HG03159 (cell line): ENCODE results near the gene CDIP1.

Experiments
- ATAC-seq: cut with Tn5 transposase; IDR thresholded peaks from one replicate; pipeline ENCODE4 v1.9.1; 2021; ENCODE audit warnings: mild to moderate bottlenecking, moderate library complexity; ENCODE audit not compliant: unreplicated experiment

The CDIP1 gene

DNA sequence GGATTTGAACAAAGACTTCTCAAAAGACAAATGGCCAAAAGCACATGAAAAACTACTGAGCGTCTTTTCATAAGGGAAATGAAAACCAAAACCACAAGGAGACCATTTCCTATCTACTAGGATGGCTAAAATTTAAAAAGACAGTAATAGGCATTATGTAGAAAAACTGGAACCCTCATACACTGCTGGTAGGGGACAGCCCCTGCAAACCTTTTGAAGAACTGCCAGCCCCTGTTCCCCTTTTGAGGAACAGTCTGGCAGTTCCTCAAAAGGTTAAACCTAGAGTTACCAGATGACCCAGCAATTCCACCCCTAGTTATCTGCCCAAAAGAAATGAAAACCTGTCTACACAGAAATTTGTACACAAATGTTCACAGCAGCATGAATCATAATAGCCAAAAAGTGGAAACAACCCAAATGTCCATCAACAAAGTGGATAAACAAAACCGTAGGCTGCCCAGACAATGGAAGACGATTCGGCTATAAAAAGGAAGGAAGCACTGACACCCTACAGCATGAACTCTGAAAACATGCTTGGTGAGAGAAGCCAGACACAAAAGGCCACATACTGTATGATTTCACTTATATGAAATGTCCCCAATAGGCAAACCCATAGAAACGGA, 22.9 kb downstream of the CDIP1 start:
- ATAC-seq: no peak

- no peak for ATAC-seq
Measured at GRCh38 chr16:4514606-4515005, 24.0 kb downstream of the CDIP1 start.

DNA sequence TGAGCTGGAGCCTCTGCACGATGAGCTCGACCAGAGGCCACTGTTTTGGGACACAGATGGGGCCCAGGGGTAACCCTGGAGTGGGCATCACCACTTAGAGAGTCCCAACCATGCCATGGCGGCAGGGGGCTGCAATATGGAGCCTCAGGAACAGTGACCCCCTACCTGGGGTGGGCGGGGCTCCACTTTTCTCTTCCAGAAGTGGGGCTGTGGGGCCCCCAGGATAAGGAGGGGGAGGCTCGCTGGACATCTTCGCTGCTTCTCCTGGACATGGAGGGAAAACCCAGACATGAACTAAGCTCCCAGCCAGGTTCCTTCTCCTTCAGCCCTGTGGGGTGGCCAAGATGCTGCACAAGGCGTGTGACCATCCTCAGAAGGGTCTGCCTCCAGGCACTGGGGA, 24.7 kb downstream of the CDIP1 start:
- no peak for ATAC-seq

DNA sequence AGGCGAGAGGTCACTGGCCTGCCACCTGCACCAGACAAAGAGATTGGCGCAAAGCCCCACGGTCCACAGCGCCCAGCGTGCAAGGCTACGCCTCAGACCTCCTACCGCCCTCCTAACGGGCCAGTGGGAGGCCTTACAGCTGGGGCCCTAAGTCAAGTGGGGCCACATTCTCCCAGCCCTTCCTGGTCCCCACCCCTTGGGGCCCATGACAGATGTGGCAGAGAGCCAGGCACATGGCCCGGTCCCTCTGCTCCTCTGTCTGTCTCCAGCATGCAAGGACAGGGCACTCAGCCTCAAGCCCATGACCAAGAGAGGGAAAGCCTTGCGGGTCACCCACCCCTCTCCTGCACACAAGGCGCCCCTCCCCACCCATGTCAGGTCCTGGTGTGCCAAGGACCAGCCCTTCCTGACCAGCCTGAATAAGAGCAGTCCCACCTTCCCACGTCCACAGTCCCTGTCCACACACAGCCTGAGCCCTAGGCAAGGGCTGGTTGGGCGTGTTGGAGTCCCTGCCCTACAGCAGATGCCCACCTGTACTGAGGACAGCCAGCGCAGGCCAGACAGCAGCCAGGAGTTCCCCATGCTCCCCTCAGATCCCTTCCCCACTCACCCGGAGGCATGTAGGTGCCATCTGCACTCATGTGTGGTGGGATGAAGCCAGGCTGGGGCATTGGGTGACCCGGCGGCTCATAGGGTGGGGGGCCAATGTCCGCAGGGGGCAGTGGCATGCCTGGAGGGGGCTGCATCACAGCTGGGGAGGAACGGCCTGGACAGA, 25.3 kb downstream of the CDIP1 start:
- ATAC-seq: no peak

DNA sequence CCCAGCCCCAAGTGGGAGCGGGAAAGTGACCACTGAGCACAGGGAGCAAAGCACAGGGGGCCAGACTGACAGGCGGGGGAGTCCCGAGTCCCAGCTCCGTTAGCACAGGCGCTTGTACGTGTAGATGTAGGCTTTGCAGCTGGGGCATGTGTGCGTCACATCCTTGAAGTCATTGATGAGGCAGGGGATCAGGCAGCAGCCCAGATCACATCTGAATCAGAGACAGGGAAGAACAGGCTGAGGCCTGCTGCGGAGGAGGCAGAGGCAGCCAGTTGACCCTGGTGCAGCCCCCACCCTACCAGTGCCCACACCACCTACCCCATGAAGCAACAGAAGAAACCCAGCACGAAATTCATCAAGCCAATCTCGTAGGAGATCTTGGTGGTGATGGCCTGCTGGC, 26.1 kb downstream of the CDIP1 start:
- ATAC-seq: no peak

DNA sequence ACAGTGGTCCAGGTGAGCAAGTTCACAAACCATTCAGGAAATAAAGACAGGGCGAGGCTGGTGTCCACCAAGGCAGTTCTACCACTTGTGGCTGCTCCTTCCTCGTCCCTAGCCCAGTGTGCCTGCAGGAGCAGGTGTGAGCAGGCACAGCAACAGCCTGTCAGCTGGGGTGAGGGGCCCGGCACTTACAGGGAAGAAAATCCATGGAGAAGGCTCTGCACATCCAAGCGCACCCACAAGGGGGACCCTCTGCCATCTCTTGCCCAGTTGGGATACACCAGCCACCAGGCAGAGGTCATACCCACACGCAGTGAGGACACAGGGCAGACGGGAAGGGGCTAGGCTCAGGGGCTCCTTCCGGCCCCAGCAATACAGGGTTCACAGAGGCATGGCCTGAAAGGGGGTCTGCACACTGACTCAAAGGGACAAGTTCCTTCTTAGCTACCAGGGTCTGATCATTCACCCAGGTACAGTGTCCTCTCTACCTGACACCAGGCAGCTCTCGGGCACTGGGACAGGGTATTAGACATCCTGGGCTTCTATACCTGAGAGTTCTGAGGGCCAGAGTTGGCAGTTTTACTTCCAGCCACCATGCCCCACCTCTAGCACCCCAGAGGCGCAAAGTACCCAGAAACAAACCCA, 27.0 kb downstream of the CDIP1 start:
- no peak for ATAC-seq

DNA sequence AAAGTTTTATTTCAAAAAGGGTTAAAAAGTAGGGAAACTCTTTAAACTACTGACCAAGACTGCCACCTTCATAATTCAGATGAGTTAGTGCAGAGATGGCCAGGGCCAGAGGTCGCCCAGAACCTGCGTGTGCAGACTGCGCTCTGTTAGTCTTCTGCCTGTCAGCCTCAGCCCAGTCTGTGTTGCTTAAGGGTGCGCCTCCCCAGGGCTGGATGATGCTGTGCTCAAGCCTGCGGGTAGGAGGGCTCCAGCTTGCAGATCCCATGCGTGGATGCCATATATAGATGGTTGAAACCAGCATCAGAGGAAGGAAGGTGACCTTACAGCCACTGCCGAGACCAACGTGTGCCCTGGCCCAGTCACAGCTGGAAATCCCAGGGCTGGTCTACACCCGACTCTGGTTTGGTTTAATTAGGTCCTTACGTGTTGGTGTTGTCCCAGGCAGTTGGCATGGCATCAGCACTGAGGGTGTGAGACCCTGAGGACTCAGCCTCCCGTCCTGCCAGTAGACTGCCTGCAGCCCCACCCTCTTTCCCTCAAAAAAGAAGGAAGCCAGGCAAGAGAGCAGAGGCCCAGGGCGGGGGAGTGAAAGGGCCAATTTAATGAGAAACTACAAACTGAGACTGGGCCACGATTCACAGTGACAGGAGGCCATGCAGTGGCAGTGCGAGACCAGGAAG, 27.7 kb downstream of the CDIP1 start:
- ATAC-seq: no peak

GRCh38 chr16:4510131-4510530, 28.4 kb downstream of the CDIP1 start:
- ATAC-seq: no peak

GRCh38 chr16:4509420-4509819, 29.2 kb downstream of the CDIP1 start:
- ATAC-seq: no peak

DNA sequence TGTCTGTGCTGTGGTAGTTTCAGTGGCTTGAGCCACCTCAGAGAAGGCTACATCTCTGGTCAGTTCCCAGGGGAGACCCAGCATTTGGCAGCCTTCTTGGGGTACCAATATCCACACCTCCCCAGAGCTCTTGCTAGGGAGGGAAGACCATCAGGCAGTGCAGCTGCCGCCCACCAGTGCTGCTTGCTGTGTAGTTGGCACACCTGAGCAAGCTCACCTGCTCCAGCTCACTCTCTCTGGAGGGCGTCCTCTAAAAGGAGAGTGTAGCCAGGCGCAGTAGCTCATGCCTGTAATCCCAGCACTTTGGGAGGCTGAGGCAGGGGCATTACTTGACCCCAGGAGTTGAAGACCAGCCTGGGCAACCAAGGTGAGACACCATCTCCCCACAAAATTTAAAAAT, 29.8 kb downstream of the CDIP1 start:
- ATAC-seq: no peak

DNA sequence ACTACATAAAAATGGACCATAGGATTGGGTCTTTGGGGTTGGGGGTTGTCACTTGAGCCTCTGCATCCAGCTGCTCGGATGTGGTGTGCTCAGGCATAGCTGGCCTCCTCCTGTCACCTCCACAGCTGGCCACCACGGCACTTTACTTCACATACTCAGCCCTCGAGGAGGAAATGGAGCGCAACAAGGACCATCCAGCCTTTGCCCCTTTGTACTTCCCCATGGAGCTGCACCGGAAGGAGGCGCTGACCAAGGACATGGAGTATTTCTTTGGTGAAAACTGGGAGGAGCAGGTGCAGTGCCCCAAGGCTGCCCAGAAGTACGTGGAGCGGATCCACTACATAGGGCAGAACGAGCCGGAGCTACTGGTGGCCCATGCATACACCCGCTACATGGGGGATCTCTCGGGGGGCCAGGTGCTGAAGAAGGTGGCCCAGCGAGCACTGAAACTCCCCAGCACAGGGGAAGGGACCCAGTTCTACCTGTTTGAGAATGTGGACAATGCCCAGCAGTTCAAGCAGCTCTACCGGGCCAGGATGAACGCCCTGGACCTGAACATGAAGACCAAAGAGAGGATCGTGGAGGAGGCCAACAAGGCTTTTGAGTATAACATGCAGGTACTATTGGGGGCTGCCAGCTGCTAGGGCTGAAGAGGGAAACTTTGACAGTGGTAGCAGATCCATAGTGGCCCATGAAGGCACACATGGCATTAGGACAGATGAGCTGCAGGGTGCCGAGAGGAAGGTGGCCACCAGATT, 30.8 kb downstream of the CDIP1 start:
- ATAC-seq: no peak

- ATAC-seq: no peak
Measured at GRCh38 chr16:4506450-4506849, 32.1 kb downstream of the CDIP1 start.

DNA sequence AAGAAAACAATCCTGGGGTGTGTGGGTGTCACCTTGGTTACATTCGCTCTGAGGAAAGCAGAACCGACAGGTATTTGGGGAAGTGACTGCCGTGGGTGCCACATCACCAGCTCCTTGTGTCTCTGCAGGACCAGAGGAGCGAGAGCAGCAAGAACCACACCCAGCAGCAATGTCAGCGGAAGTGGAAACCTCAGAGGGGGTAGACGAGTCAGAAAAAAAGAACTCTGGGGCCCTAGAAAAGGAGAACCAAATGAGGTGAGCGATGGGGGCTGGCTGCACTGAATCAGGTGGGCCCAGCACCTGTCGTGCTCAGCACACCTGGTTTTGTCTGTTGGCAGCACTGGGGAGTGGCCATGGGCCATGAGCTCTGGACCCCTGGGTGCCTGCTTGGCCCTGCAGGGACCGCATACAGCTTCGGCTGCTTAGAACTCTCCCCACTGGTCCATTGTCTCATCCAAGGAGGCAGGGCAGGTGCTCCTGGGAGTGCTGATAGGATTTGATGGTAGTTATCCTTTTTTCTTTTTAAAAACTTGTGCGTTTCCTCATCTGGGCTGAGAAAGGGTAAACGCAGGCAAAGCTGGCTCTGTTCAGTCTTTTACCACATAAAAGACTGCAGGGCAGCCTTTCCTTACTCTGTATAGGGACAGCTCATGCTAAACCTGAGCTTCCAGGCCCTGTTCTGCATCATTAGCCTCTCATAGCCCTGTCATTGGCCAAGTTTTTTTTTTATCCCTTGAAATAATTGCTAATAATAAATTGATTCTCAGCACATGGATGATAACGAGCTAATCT, 33.0 kb downstream of the CDIP1 start:
- ATAC-seq: peak; percentile 78

DNA sequence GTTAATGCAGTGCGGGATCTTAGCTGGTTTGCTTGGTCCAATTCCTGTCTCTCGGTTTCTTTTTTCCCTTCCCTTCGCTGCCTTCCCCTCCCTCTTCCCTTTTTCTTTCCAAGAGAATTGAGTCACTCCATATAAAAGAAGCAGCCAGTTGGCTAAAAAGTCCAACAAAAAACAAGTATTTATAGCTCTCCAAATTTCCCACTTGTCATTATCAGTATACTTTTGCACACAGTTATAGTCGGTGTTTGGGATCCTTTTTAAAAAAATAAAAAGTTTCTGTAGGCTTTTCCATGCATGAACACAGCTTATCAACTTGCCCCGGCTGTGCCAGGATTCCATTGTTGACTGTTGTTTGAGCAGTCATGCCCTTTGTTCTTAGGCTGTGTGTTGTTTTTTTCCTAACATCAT, 37.5 kb downstream of the CDIP1 start:
- ATAC-seq: no peak

GRCh38 chr16:4500272-4500671, 38.3 kb downstream of the CDIP1 start:
- ATAC-seq: no peak

DNA sequence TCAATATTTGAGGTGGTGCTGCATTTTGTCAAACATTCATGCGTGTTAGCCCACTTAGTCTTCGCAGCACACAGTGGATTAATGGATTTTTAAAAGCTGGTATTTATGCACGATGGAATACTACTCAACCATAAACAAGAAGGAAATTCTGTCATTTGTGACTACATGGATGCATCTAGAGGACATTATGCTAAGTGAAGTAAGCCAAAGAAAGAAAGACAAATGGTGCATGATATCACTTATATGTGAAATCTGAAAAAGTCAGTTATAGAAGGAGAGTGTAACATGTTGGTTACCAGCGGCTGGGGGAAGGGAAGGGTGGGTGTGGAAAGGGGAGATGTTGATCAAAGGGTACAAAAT, 39.4 kb downstream of the CDIP1 start:
- no peak for ATAC-seq

DNA sequence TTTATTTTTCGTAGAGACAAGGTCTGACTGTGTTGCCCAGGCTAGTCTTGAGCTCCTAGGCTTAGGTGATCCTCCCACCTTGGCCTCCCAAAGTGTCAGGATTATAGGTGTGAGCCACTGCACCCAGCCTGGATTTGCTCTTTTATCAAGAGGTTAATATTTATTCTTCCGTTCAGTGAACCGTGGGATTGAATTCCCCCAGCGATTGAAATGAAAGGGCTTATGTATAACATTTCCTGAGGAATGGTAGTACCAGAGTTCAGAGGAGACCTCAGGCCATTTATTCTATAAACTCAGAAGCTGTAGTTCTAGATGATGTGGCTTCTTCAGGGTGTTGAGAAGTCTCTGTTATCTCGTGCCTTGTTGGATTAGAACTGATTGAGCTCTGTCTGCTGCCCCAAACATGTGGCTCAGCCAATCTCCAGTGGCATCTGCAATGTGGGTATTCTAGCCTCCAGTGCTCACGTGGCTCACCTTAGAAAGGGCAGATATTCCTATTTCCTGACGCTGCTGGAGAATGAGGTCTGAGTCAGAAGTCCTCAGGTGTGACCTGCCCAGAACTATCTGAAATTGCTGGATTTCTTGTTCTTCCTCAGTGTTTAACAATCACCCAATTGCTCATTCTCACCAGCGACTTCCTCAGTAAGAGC, 39.9 kb downstream of the CDIP1 start:
- no peak for ATAC-seq

GRCh38 chr16:4496305-4496704, 42.3 kb downstream of the CDIP1 start:
- no peak for ATAC-seq

GRCh38 chr16:4495766-4496165, 42.8 kb downstream of the CDIP1 start:
- no peak for ATAC-seq
